Calu3 (cell line): Measurements from ENCODE around the gene DDX51. TPM values are rescaled to one million over a fixed set of nuclear protein-coding genes. Genes with fewer than 3 reads are reported as not detected.

Experiments used
- BruUV-seq: library from RNA; stranded (reverse); fragments of 400-500 nt; replicated peaks from 2 replicates; lab custom pipeline; 2021; lab: Mats Ljungman, UMichigan
- CTCF ChIA-PET: fragments of 300-600 bp; sonication (Branson Sonifier 250); formaldehyde crosslinking; loops from one replicate; lab custom pipeline; 2022; ENCODE audit warnings: antibody characterized with exemption; lab: Charles Lee
- DNase-seq: peaks from one replicate; pipeline ENCODE4 v3.0.0; 2022
- H3K27ac Mint-ChIP-seq: one replicate; pipeline ENCODE4 v1.8.0; 2022; ENCODE audit warnings: mixed read lengths; ENCODE audit not compliant: unreplicated experiment
- H3K27me3 Mint-ChIP-seq: one replicate; pipeline ENCODE4 v1.8.0; 2022; ENCODE audit warnings: mixed read lengths; ENCODE audit not compliant: unreplicated experiment
- H3K36me3 Mint-ChIP-seq: one replicate; pipeline ENCODE4 v1.8.0; 2022; ENCODE audit warnings: mild to moderate bottlenecking, moderate library complexity, mixed read lengths; ENCODE audit not compliant: insufficient read depth, unreplicated experiment
- H3K4me1 Mint-ChIP-seq: one replicate; pipeline ENCODE4 v1.8.0; 2022; ENCODE audit warnings: mild to moderate bottlenecking, low read depth, mixed read lengths; ENCODE audit not compliant: unreplicated experiment
- H3K4me3 Mint-ChIP-seq: one replicate; pipeline ENCODE4 v1.8.0; 2022; ENCODE audit warnings: mild to moderate bottlenecking, low read depth, moderate library complexity, mixed read lengths; ENCODE audit not compliant: unreplicated experiment
- H3K9me3 Mint-ChIP-seq: one replicate; pipeline ENCODE4 v1.8.0; 2022; ENCODE audit warnings: low read depth, mixed read lengths; ENCODE audit not compliant: unreplicated experiment
- CTCF ChIP-seq: fragments of 200-600 bp; IDR thresholded peaks from one replicate; pipeline ENCODE4 v1.8.0; 2022; ENCODE audit warnings: antibody characterized with exemption; ENCODE audit not compliant: unreplicated experiment
- intact Hi-C: fragments of 100-400 bp; cut with micrococcal nuclease; formaldehyde crosslinking; loops from one replicate; pipeline ENCODE4 v1.10.0; 2022; ENCODE audit not compliant: unreplicated experiment
- total RNA-seq: library from RNA; stranded (reverse); gene quantifications from 2 replicates; pipeline ENCODE4 v1.2.3, GENCODE V29; 2022

The DDX51 gene
- total RNA-seq, 1 experiment from 2014 or later, result 46.3 TPM

- no peak overlapping the region for H3K27ac Mint-ChIP-seq
- no peak for DNase-seq
- no peak for TF ChIP-seq CTCF
- H3K36me3 Mint-ChIP-seq, result peaks cover 51% of the 10 kb centered on the region
- H3K27me3 Mint-ChIP-seq, result no peaks in the 10 kb centered on the region
- no peaks in the 10 kb centered on the region for H3K9me3 Mint-ChIP-seq
- H3K4me3 Mint-ChIP-seq, result no peak overlapping the region
- H3K4me1 Mint-ChIP-seq, result no peaks in the 10 kb centered on the region
- CTCF ChIA-PET, result no interaction called here
- intact Hi-C loops, result no loop called here
- no TSS peak for BruUV-seq
Observed at GRCh38 chr12:132109741-132110140, 34.4 kb downstream of the DDX51 start.

GRCh38 chr12:132108211-132108832, 35.8 kb downstream of the DDX51 start:
- Mint-ChIP-seq H3K27ac (no peak overlapping the region), H3K36me3 (peaks cover 47% of the 10 kb centered on the region), H3K4me1 (no peaks in the 10 kb centered on the region), H3K9me3 (no peaks in the 10 kb centered on the region), H3K4me3 (no peak overlapping the region), H3K27me3 (no peaks in the 10 kb centered on the region)
- TF ChIP-seq CTCF, result no peak
- intact Hi-C loops, result no loop called here
- CTCF ChIA-PET, result no interaction called here
- no TSS peak for BruUV-seq
- no peak for DNase-seq

GRCh38 chr12:132106921-132107320, 37.2 kb downstream of the DDX51 start:
- Mint-ChIP-seq H3K27ac (no peak overlapping the region), H3K4me3 (no peak overlapping the region), H3K4me1 (no peaks in the 10 kb centered on the region), H3K9me3 (no peaks in the 10 kb centered on the region), H3K36me3 (peaks cover 38% of the 10 kb centered on the region), H3K27me3 (no peaks in the 10 kb centered on the region)
- no TSS peak for BruUV-seq
- CTCF ChIA-PET, result no interaction called here
- intact Hi-C loops, result no loop called here
- TF ChIP-seq CTCF, result no peak
- no peak for DNase-seq

GRCh38 chr12:132105467-132105866, 38.7 kb downstream of the DDX51 start:
- H3K4me3 Mint-ChIP-seq, result no peak overlapping the region
- no TSS peak for BruUV-seq
- H3K27me3 Mint-ChIP-seq, result no peaks in the 10 kb centered on the region
- H3K27ac Mint-ChIP-seq, result no peak overlapping the region
- no peaks in the 10 kb centered on the region for H3K9me3 Mint-ChIP-seq
- H3K4me1 Mint-ChIP-seq, result no peaks in the 10 kb centered on the region
- intact Hi-C loops, result no loop called here
- TF ChIP-seq CTCF, result no peak
- DNase-seq, result no peak
- peaks cover 32% of the 10 kb centered on the region for H3K36me3 Mint-ChIP-seq
- CTCF ChIA-PET, result no interaction called here
